ENCODE results near the gene CRIP2. TPM values are rescaled to one million over a fixed set of nuclear protein-coding genes. Genes with fewer than 3 reads are reported as not detected.

The CRIP2 gene
- total RNA-seq, 1 experiment from 2014 or later: 146 TPM

GRCh38 chr14:105487449-105487985, 12.9 kb downstream of the CRIP2 start:
- no peak for DNase-seq (ENCODE audit: low read depth)

- no peak for DNase-seq (ENCODE audit: low read depth)
These were observed 13.6 kb downstream of the CRIP2 start for GRCh38 chr14:105487986-105488777.

GRCh38 chr14:105488781-105489541, 14.3 kb downstream of the CRIP2 start:
- no peak for DNase-seq (ENCODE audit: low read depth)

GRCh38 chr14:105489542-105490266, 15.1 kb downstream of the CRIP2 start:
- DNase-seq (ENCODE audit: low read depth): peak; percentile 76

- DNase-seq (ENCODE audit: low read depth): peak; percentile 16
These were observed 15.6 kb downstream of the CRIP2 start for GRCh38 chr14:105490267-105490571.

- DNase-seq (ENCODE audit: low read depth): peak; percentile 100
These were observed 16.1 kb downstream of the CRIP2 start, which contains the start of gene TEDC1 for GRCh38 chr14:105490572-105491365. Gene TEDC1, plus strand, starts transcription at chr14:105491246. Its CDS starts 130 bp downstream, at chr14:105491376.

GRCh38 chr14:105491366-105491973, 16.8 kb downstream of the CRIP2 start:
- DNase-seq (ENCODE audit: low read depth): peak; percentile 55

GRCh38 chr14:105492031-105492970, 17.7 kb downstream of the CRIP2 start:
- DNase-seq (ENCODE audit: low read depth): no peak

GRCh38 chr14:105492971-105493871, 18.6 kb downstream of the CRIP2 start:
- no peak for DNase-seq (ENCODE audit: low read depth)

GRCh38 chr14:105493921-105494605, 19.4 kb downstream of the CRIP2 start:
- DNase-seq (ENCODE audit: low read depth): no peak

- no peak for DNase-seq (ENCODE audit: low read depth)
These were observed 19.9 kb downstream of the CRIP2 start for GRCh38 chr14:105494606-105494929.

GRCh38 chr14:105495101-105495989, 20.7 kb downstream of the CRIP2 start:
- no peak for DNase-seq (ENCODE audit: low read depth)

- DNase-seq (ENCODE audit: low read depth): no peak
These were observed 21.6 kb downstream of the CRIP2 start for GRCh38 chr14:105495990-105496830.

GRCh38 chr14:105496831-105497591, 22.4 kb downstream of the CRIP2 start:
- no peak for DNase-seq (ENCODE audit: low read depth)

GRCh38 chr14:105497671-105498429, 23.2 kb downstream of the CRIP2 start:
- no peak for DNase-seq (ENCODE audit: low read depth)
